Vagina (tissue), 2 donors: Measurements from ENCODE around the gene JAG2.

Experiments
- CTCF ChIP-seq, 3 experiments: fragments of 450-650 bp in 2 of 3; fragments of 200-600 bp in 1 of 3; sonication (generic) in 1 of 3; IDR thresholded peaks; one replicate each; pipeline ENCODE4 v1.5.1; 2017 to 2019; ENCODE audit warnings: antibody characterized with exemption in 3 of 3, mild to moderate bottlenecking in 2 of 3, moderate library complexity in 2 of 3
- POLR2A ChIP-seq, 2 donors: fragments of 450-650 bp; IDR thresholded peaks; one replicate each; pipeline ENCODE4 v1.6.1; 2017; ENCODE audit warnings: antibody characterized with exemption in 2 of 2, mild to moderate bottlenecking in 2 of 2, moderate library complexity in 2 of 2
- POLR2AphosphoS5 ChIP-seq, 2 donors: sonication (generic); formaldehyde crosslinking; IDR thresholded peaks; one replicate each; pipeline ENCODE4 v1.9.0; 2017; ENCODE audit warnings: antibody characterized with exemption in 2 of 2, mild to moderate bottlenecking in 2 of 2, low read depth in 1 of 2; ENCODE audit not compliant: insufficient read depth in 1 of 2

GRCh38 chr14:105200074-105200473 lies 31.5 kb upstream of the JAG2 start:
- TF ChIP-seq POLR2AphosphoS5 (IDR thresholded peaks at IDR 0.05; ENCODE audit: insufficient read depth in 1 of 2, low read depth in 1 of 2): no peak
- no peak for TF ChIP-seq CTCF (IDR thresholded peaks at IDR 0.05)
- TF ChIP-seq POLR2A (IDR thresholded peaks at IDR 0.05): no peak
